Stimulated activated CD8-positive, alpha-beta memory T cell treated with anti-CD3 and anti-CD28 coated beads, Interleukin-15, amount 100 ng/mL, for 24 hours (primary cell): ENCODE results near the gene ZNF365.
"Not testable (repeated sequence)": the region's sequence is repeated elsewhere in the genome, so short reads cannot be mapped to it uniquely, and the experiment has no call there.

Experiments
- DNase-seq: peaks from one replicate; pipeline ENCODE4 v3.0.0-alpha.2; 2020; ENCODE audit warnings: low read depth

Gene ZNF365

GRCh38 chr10:62377966-62378365 is 3.8 kb downstream of the ZNF365 start:
- DNase-seq = no peak

- not testable (repeated sequence) for DNase-seq
Observed at GRCh38 chr10:62378877-62379276, 4.7 kb downstream of the ZNF365 start.

- no peak for DNase-seq
Observed at GRCh38 chr10:62379394-62379793, 5.2 kb downstream of the ZNF365 start.

- DNase-seq = no peak
Observed at GRCh38 chr10:62380016-62380415, 5.8 kb downstream of the ZNF365 start.

GRCh38 chr10:62381385-62382102 is 7.4 kb downstream of the ZNF365 start:
- DNase-seq = no peak

GRCh38 chr10:62382831-62383230 is 8.7 kb downstream of the ZNF365 start:
- no peak for DNase-seq

GRCh38 chr10:62384057-62384446 is 9.9 kb downstream of the ZNF365 start:
- DNase-seq = no peak

- no peak for DNase-seq
Observed at GRCh38 chr10:62384447-62385081, 10.4 kb downstream of the ZNF365 start.

GRCh38 chr10:62386356-62387320 is 12.5 kb downstream of the ZNF365 start:
- no peak for DNase-seq

- no peak for DNase-seq
Observed at GRCh38 chr10:62388328-62388727, 14.2 kb downstream of the ZNF365 start.

GRCh38 chr10:62390497-62391176 is 16.5 kb downstream of the ZNF365 start:
- no peak for DNase-seq

- no peak for DNase-seq
Observed at GRCh38 chr10:62393237-62393636, 19.1 kb downstream of the ZNF365 start.

GRCh38 chr10:62394556-62395018 is 20.4 kb downstream of the ZNF365 start:
- DNase-seq = no peak

GRCh38 chr10:62395892-62396291 is 21.7 kb downstream of the ZNF365 start:
- DNase-seq = no peak

GRCh38 chr10:62396864-62397263 is 22.7 kb downstream of the ZNF365 start:
- no peak for DNase-seq

GRCh38 chr10:62399211-62399610 is 25.0 kb downstream of the ZNF365 start:
- no peak for DNase-seq

- no peak for DNase-seq
Observed at GRCh38 chr10:62402508-62402907, 28.3 kb downstream of the ZNF365 start.

GRCh38 chr10:62410528-62410927 is 36.4 kb downstream of the ZNF365 start:
- not testable (repeated sequence) for DNase-seq

GRCh38 chr10:62410934-62411333 is 36.8 kb downstream of the ZNF365 start:
- not testable (repeated sequence) for DNase-seq

GRCh38 chr10:62413048-62413447 is 38.9 kb downstream of the ZNF365 start:
- no peak for DNase-seq

- no peak for DNase-seq
Observed at GRCh38 chr10:62413652-62414051, 39.5 kb downstream of the ZNF365 start.

- DNase-seq = no peak
Observed at GRCh38 chr10:62414359-62414758, 40.2 kb downstream of the ZNF365 start.
